H1 (cell line): ENCODE measurements around the gene IPO11. TPM values are rescaled to one million over a fixed set of nuclear protein-coding genes. Genes with fewer than 3 reads are reported as not detected.

Source experiments
- CTCF ChIA-PET: fragments of 300-600 bp; sonication (Branson Sonifier 250); formaldehyde crosslinking; loops from one replicate; lab custom pipeline; 2021; ENCODE audit not compliant: partially characterized antibody; lab: Charles Lee
- POLR2A ChIA-PET: fragments of 300-600 bp; sonication (Branson Sonifier 250); formaldehyde crosslinking; loops from one replicate; lab custom pipeline; 2021; ENCODE audit warnings: inconsistent platforms; ENCODE audit not compliant: partially characterized antibody; lab: Charles Lee
- DNase-seq, 2 experiments: peaks; one replicate each; pipeline versions ENCODE4 v3.0.0 to v3.0.0-alpha.2; 2010 to 2022; ENCODE audit warnings: low spot score in 2 of 2, low read depth in 1 of 2, mixed read lengths in 1 of 2
- FAIRE-seq: peaks from 2 replicates; lab custom pipeline; 2011; peaks lifted over from hg19 to GRCh38; lab: Jason Lieb, UNC
- H2AFZ ChIP-seq: 2 replicates; pipeline ENCODE4 v1.8.1; 2012; ENCODE audit warnings: low read length, inconsistent platforms
- H2AK5ac ChIP-seq: 2 replicates; pipeline ENCODE4 v1.6.1; 2013; ENCODE audit warnings: low read depth, low read length
- H2BK120ac ChIP-seq: replicated peaks from 2 replicates; pipeline ENCODE3; 2013; ENCODE audit warnings: low read depth, low read length, inconsistent platforms
- H2BK12ac ChIP-seq: 2 replicates; pipeline ENCODE4 v1.6.1; 2013; ENCODE audit warnings: low read depth, low read length
- H2BK15ac ChIP-seq: 2 replicates; pipeline ENCODE4 v1.6.1; 2013; ENCODE audit warnings: low read length
- H2BK20ac ChIP-seq: 2 replicates; pipeline ENCODE4 v1.6.1; 2013; ENCODE audit warnings: low read length
- H2BK5ac ChIP-seq: 2 replicates; pipeline ENCODE4 v1.6.1; 2013; ENCODE audit warnings: low read depth, low read length
- H3K14ac ChIP-seq: 2 replicates; pipeline ENCODE4 v1.6.1; 2013; ENCODE audit warnings: inconsistent platforms; ENCODE audit not compliant: insufficient read length
- H3K18ac ChIP-seq: 2 replicates; pipeline ENCODE4 v1.6.1; 2013; ENCODE audit warnings: low read length; ENCODE audit errors: extremely low read depth
- H3K23ac ChIP-seq: 2 replicates; pipeline ENCODE4 v1.6.1; 2013; ENCODE audit warnings: inconsistent platforms; ENCODE audit not compliant: insufficient read length
- H3K23me2 ChIP-seq: 2 replicates; pipeline ENCODE4 v1.6.1; 2013; ENCODE audit warnings: low read depth, low read length
- H3K27ac ChIP-seq: 2 replicates; pipeline ENCODE4 v1.6.1; 2011; ENCODE audit warnings: low read depth, low read length, inconsistent platforms
- H3K27me3 ChIP-seq, 4 experiments: replicated peaks in 1 of 4; 1 replicate in 1 of 4; 2 replicates in 3 of 4; pipeline versions ENCODE4 v1.6.1 to v1.8.1; 2011 to 2013; ENCODE audit warnings: low read length in 3 of 4, mild to moderate bottlenecking in 3 of 4, inconsistent platforms in 2 of 4, mixed read lengths in 2 of 4, moderate library complexity in 1 of 4; ENCODE audit not compliant: control insufficient read depth in 3 of 4, insufficient read depth in 3 of 4; ENCODE audit errors: extremely low read depth in 1 of 4
- H3K36me3 ChIP-seq, 4 experiments: 2 replicates each; pipeline versions ENCODE4 v1.6.1 to v1.8.1; 2011 to 2013; ENCODE audit warnings: mild to moderate bottlenecking in 4 of 4, low read length in 3 of 4, moderate library complexity in 2 of 4, control low read depth in 1 of 4, inconsistent platforms in 1 of 4; ENCODE audit not compliant: insufficient read depth in 4 of 4, control insufficient read depth in 2 of 4
- H3K4ac ChIP-seq: replicated peaks from 2 replicates; pipeline ENCODE3; 2013; ENCODE audit warnings: low read length, low read depth, mixed read lengths, inconsistent platforms; ENCODE audit not compliant: insufficient read length
- H3K4me1 ChIP-seq, 4 experiments: replicated peaks in 1 of 4; 1 replicate in 1 of 4; 2 replicates in 3 of 4; pipeline versions ENCODE4 v1.6.1 to v1.8.1; 2011 to 2013; ENCODE audit warnings: low read length in 3 of 4, inconsistent platforms in 2 of 4, mixed read lengths in 1 of 4; ENCODE audit not compliant: insufficient read depth in 4 of 4, control insufficient read depth in 3 of 4
- H3K4me2 ChIP-seq, 2 experiments: 2 replicates each; pipeline versions ENCODE4 v1.6.1 to v1.8.1; 2011 to 2013; ENCODE audit warnings: low read depth in 2 of 2, low read length in 2 of 2, control low read depth in 1 of 2, inconsistent platforms in 1 of 2, mild to moderate bottlenecking in 1 of 2; ENCODE audit not compliant: insufficient read depth in 1 of 2
- H3K4me3 ChIP-seq, 4 experiments: fragments of 200-600, 300-600 bp in 1 of 4; sonication (generic), shearing (Covaris generic), sonication (Bioruptor Twin) in 1 of 4; 2 replicates each; pipeline versions ENCODE4 v1.5.1 to v1.8.1; 2011 to 2016; ENCODE audit warnings: low read length in 4 of 4, low read depth in 3 of 4, control low read depth in 2 of 4, inconsistent platforms in 2 of 4, mild to moderate bottlenecking in 2 of 4, mixed read lengths in 1 of 4, moderate library complexity in 1 of 4; ENCODE audit not compliant: insufficient read depth in 2 of 4; ENCODE audit errors: extremely low read depth in 1 of 4
- H3K56ac ChIP-seq: replicated peaks from 2 replicates; pipeline ENCODE3; 2013; ENCODE audit warnings: low read depth, mild to moderate bottlenecking, mixed read lengths, low read length, inconsistent platforms; ENCODE audit not compliant: insufficient read length
- H3K79me1 ChIP-seq: 2 replicates; pipeline ENCODE4 v1.6.1; 2013; ENCODE audit warnings: low read depth, low read length, control low read depth
- H3K79me2 ChIP-seq, 2 experiments: 2 replicates each; pipeline versions ENCODE4 v1.6.1 to v1.8.1; 2012 to 2013; ENCODE audit warnings: low read length in 2 of 2, mild to moderate bottlenecking in 2 of 2, inconsistent platforms in 1 of 2; ENCODE audit not compliant: insufficient read depth in 2 of 2, control insufficient read depth in 1 of 2
- H3K9ac ChIP-seq, 4 experiments: replicated peaks in 1 of 4; 1 replicate in 1 of 4; 2 replicates in 3 of 4; pipeline versions ENCODE4 v1.6.1 to v1.8.1; 2011 to 2013; ENCODE audit warnings: low read depth in 3 of 4, low read length in 3 of 4, control low read depth in 2 of 4, mild to moderate bottlenecking in 2 of 4, moderate library complexity in 2 of 4, inconsistent platforms in 1 of 4; ENCODE audit errors: extremely low read depth in 1 of 4
- H3K9me3 ChIP-seq, 2 experiments: 2 replicates each; pipeline versions ENCODE4 v1.6.1 to v1.8.1; 2012 to 2013; ENCODE audit warnings: mild to moderate bottlenecking in 2 of 2, moderate library complexity in 2 of 2, control low read depth in 1 of 2, inconsistent platforms in 1 of 2, low read depth in 1 of 2, low read length in 1 of 2, mixed read lengths in 1 of 2; ENCODE audit not compliant: insufficient read depth in 2 of 2
- H4K20me1 ChIP-seq, 2 experiments: replicated peaks in 1 of 2; 2 replicates each; pipeline versions ENCODE3 to v1.8.1; 2011 to 2013; ENCODE audit warnings: inconsistent platforms in 2 of 2, low read length in 2 of 2, mild to moderate bottlenecking in 1 of 2; ENCODE audit not compliant: insufficient read depth in 2 of 2, control insufficient read depth in 1 of 2
- H4K5ac ChIP-seq: 2 replicates; pipeline ENCODE4 v1.6.1; 2013; ENCODE audit warnings: low read length, low read depth, mixed read lengths, inconsistent platforms; ENCODE audit not compliant: insufficient read length
- H4K8ac ChIP-seq: 2 replicates; pipeline ENCODE4 v1.8.0; 2013; ENCODE audit warnings: mild to moderate bottlenecking, moderate library complexity, low read length, inconsistent platforms; ENCODE audit not compliant: insufficient read depth; ENCODE audit errors: extremely low read depth
- H4K91ac ChIP-seq: replicated peaks from 2 replicates; pipeline ENCODE3; 2013; ENCODE audit warnings: low read length, mixed read lengths, inconsistent platforms; ENCODE audit not compliant: insufficient read length
- CEBPB ChIP-seq: IDR thresholded peaks from 2 replicates; pipeline ENCODE4 v1.6.1; 2012; ENCODE audit warnings: low read depth, low read length
- CTBP2 ChIP-seq: IDR thresholded peaks from 2 replicates; pipeline ENCODE4 v1.7.0; 2011; ENCODE audit warnings: borderline replicate concordance, mild to moderate bottlenecking, moderate library complexity, mixed read lengths, low read length; ENCODE audit not compliant: insufficient read depth, insufficient read length
- HDAC6 ChIP-seq: IDR thresholded peaks from one replicate; pipeline ENCODE4 v1.7.1; 2012; ENCODE audit warnings: low read depth, mild to moderate bottlenecking, inconsistent platforms, low read length, moderate library complexity
- KDM4A ChIP-seq: IDR thresholded peaks from one replicate; pipeline ENCODE4 v1.7.1; 2012; ENCODE audit warnings: low read depth, mild to moderate bottlenecking, moderate library complexity, low read length, inconsistent platforms; ENCODE audit not compliant: severe bottlenecking
- NRF1 ChIP-seq: IDR thresholded peaks from 2 replicates; pipeline ENCODE4 v1.6.1; 2011; ENCODE audit warnings: mild to moderate bottlenecking, low read depth, low read length, improper control_type of control experiment
- RFX5 ChIP-seq: IDR thresholded peaks from 2 replicates; pipeline ENCODE4 v1.6.1; 2011; ENCODE audit warnings: low read depth, low read length, improper control_type of control experiment, borderline replicate concordance
- RXRA ChIP-seq: IDR thresholded peaks from 2 replicates; pipeline ENCODE4 v1.6.1; 2011; ENCODE audit warnings: low read depth, mild to moderate bottlenecking, low read length, moderate library complexity; ENCODE audit not compliant: insufficient read depth
- SAP30 ChIP-seq: fragments of 300-600 bp; sonication (generic); IDR thresholded peaks from 2 replicates; pipeline ENCODE4 v1.7.1; 2012; ENCODE audit warnings: low read length, moderate library complexity, mild to moderate bottlenecking, inconsistent platforms; ENCODE audit not compliant: insufficient read depth, insufficient replicate concordance
- SIRT6 ChIP-seq: IDR thresholded peaks from one replicate; pipeline ENCODE4 v1.7.1; 2012; ENCODE audit warnings: low read length, inconsistent platforms
- SIX5 ChIP-seq: IDR thresholded peaks from 2 replicates; pipeline ENCODE4 v1.6.1; 2011; ENCODE audit warnings: mild to moderate bottlenecking, low read depth, low read length
- SRF ChIP-seq: IDR thresholded peaks from 2 replicates; pipeline ENCODE4 v1.6.1; 2011; ENCODE audit warnings: mild to moderate bottlenecking, low read depth, low read length, moderate library complexity
- TAF1 ChIP-seq: IDR thresholded peaks from 2 replicates; pipeline ENCODE4 v1.6.1; 2011; ENCODE audit warnings: mild to moderate bottlenecking, low read depth, low read length
- ZNF274 ChIP-seq: IDR thresholded peaks from 2 replicates; pipeline ENCODE4 v1.7.0; 2012; ENCODE audit warnings: low read length, borderline replicate concordance; ENCODE audit errors: extremely low read depth
- WGBS, 2 experiments: shearing (Covaris generic) in 1 of 2; methylation state at CpG; one replicate each; pipeline versions ENCODE4 v1.1.6 to v1.1.7; 2013 to 2015; ENCODE audit warnings: low lambda C conversion rate in 2 of 2, mixed read lengths in 2 of 2, inconsistent platforms in 1 of 2, low coverage in 1 of 2, missing lambda C conversion rate in 1 of 2; ENCODE audit not compliant: insufficient replicate concordance in 2 of 2, insufficient coverage in 1 of 2, insufficient read length in 1 of 2; ENCODE audit errors: extremely low coverage in 1 of 2, missing lambda C conversion rate in 1 of 2; 5-methylcytosine and 5-hydroxymethylcytosine counted together
- polyA plus RNA-seq, 7 experiments: library from polyadenylated mRNA; depleted of rRNA in 3 of 7; stranded (reverse) in 5 of 7; unstranded in 2 of 7; fragments of >200 nt in 5 of 7; fragments of 200-250 nt in 2 of 7; gene quantifications; 1 replicate in 5 of 7; 2 replicates in 1 of 7; 4 replicates in 1 of 7; pipeline versions ENCODE4 v1.2.1 to v1.2.3, GENCODE V29; 2011 to 2013; ENCODE audit warnings: missing spikeins in 2 of 7, mixed read lengths in 2 of 7
- total RNA-seq: library from RNA; stranded (reverse); fragmentation: NEBNext Ultra II Directional; extraction: Animal tissue kit (Norgen Biotek cat#: 25700); gene quantifications from 2 replicates; pipeline ENCODE4 v1.2.1, GENCODE V29; 2021

Gene IPO11
- total and polyA plus RNA-seq, 2 of the 8 experiments (the other 6 are each of a cell fraction or from before 2014, with no cell fraction given): 23.6 to 64.4 TPM

DNA sequence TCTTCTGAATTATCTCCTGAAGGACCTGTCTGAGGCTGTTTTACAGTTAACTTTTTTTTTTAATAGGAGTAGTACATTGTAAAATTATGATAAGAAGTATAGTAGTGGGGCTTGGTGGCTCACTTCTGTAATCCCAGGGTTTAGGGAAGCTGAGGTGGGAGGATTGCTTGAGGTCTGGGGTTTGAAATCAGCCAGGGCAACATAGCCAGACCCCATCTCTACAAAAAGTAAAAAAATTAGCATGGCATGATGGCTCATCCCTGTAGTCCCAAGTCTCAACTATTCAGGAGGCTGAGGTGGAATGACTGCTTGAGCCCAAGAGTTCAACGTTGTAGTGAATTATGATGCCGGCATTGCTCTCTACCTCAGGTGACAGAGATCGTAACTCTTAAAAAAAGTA lies 7.0 kb downstream of the IPO11 start:
- Histone ChIP-seq H3K9ac (no peak overlapping the region), H3K36me3 (no peaks in the 10 kb centered on the region)
- TF ChIP-seq CTBP2 (no peak), RXRA (no peak), TAF1 (no peak), HDAC6 (no peak), CEBPB (no peak), SAP30 (no peak), RFX5 (no peak), NRF1 (no peak), ZNF274 (no peak), SIX5 (no peak), SIRT6 (no peak), SRF (no peak), KDM4A (no peak)

More for the DNA sequence above, 7.0 kb downstream of the IPO11 start:
- H2BK20ac ChIP-seq: no peak overlapping the region
- H4K91ac ChIP-seq: no peak overlapping the region
- no peak overlapping the region for H4K8ac ChIP-seq
- FAIRE-seq (no peak), DNase-seq (no peak)
- no peak overlapping the region for H4K5ac ChIP-seq
- H3K14ac ChIP-seq: no peak overlapping the region
- no peak overlapping the region for H3K4me2 ChIP-seq
- ChIA-PET POLR2A (interaction anchor here (0.7 to 3.3 kb wide), 2 partner anchors 16 to 96 kb away, joined by 4 to 17 read pairs; partner anchors contain the start of gene DIMT1), CTCF (no interaction called here)
- no peak overlapping the region for H3K27ac ChIP-seq
- H2BK15ac ChIP-seq: no peak overlapping the region
- H3K79me2 ChIP-seq: peaks cover 4 to 90% of the 10 kb centered on the region in 2 experiments
- H3K4me1 ChIP-seq: 0 out of 7 replicates have a peak, but pooled peaks cover 0 to 2% (median 0%) of the 10 kb centered on the region in 4 experiments
- no peak overlapping the region for H2AFZ ChIP-seq
- no peak overlapping the region for H3K18ac ChIP-seq
- H3K27me3 ChIP-seq: no peaks in the 10 kb centered on the region
- no peaks in the 10 kb centered on the region; the same call in 1 of the 2 replicates for H3K79me1 ChIP-seq
- no peak overlapping the region for H3K4ac ChIP-seq
- H3K23ac ChIP-seq: no peak overlapping the region
- H2BK5ac ChIP-seq: no peak overlapping the region
- 86% methylated on average over 3 of the region's 3 CpGs; no CpG with 5 or more reads in 1 of the 2 experiments for WGBS, 2 experiments
- H3K9me3 ChIP-seq: no peaks in the 10 kb centered on the region
- H3K56ac ChIP-seq: no peak overlapping the region
- no peak overlapping the region for H2BK12ac ChIP-seq
- H3K23me2 ChIP-seq: no peaks in the 10 kb centered on the region
- H4K20me1 ChIP-seq: peaks cover 0 to 2% of the 10 kb centered on the region in 2 experiments
- no peak overlapping the region for H3K4me3 ChIP-seq
- H2AK5ac ChIP-seq: no peak overlapping the region
- H2BK120ac ChIP-seq: no peak overlapping the region
